ENCODE results near the gene CWC15.
"Not testable (repeated sequence)": the region's sequence is repeated elsewhere in the genome, so short reads cannot be mapped to it uniquely, and the experiment has no call there.

Gene CWC15

DNA sequence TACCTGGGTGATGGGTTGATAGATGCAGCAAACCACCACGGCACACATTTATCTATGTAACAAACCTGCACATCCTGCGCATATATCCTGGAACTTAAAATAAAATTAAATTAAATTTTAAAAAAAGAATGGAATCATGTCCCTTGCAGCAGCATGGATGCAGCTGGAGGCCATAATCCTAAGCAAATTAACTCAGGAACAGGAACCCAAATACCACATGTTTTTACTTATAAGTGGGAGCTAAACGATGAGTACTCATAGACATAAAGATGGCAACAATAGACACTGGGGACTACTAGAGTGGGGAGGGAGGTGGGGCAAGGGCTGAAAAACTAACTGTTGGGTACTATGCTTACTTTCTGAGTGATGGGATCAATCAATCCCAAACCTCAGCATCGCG, 40.9 kb downstream of the CWC15 start:
- no peak for DNase-seq (ENCODE audit: low spot score)
- in situ Hi-C loops (cut with MboI; ENCODE audit: low sequenced_read_pairs, unreplicated experiment): no loop called here
- TF ChIP-seq, protein P1, sequence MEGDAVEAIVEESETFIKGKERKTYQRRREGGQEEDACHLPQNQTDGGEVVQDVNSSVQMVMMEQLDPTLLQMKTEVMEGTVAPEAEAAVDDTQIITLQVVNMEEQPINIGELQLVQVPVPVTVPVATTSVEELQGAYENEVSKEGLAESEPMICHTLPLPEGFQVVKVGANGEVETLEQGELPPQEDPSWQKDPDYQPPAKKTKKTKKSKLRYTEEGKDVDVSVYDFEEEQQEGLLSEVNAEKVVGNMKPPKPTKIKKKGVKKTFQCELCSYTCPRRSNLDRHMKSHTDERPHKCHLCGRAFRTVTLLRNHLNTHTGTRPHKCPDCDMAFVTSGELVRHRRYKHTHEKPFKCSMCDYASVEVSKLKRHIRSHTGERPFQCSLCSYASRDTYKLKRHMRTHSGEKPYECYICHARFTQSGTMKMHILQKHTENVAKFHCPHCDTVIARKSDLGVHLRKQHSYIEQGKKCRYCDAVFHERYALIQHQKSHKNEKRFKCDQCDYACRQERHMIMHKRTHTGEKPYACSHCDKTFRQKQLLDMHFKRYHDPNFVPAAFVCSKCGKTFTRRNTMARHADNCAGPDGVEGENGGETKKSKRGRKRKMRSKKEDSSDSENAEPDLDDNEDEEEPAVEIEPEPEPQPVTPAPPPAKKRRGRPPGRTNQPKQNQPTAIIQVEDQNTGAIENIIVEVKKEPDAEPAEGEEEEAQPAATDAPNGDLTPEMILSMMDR (IDR thresholded peaks at IDR 0.05; ENCODE audit: borderline replicate concordance, control extremely low read depth, extremely low read depth, insufficient read depth, missing control alignments): no peak

DNA sequence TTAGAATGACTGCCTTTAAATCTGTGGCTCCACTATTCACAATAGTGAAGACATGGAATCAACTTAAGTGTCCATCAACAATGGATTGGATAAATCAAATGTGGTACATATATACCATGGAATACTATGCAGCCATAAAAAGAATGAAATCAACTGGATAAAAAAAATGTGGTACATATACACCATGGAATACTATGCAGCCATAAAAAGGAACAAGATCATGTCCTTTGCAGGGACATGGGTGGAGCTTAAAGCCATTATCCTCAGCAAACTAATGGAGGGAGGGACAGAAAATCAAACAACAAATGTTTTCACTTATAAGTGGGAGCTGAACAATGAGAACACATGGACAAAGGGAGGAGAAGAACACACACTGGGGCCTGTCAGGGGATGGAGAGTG, 41.3 kb downstream of the CWC15 start:
- DNase-seq (ENCODE audit: low spot score); in situ Hi-C loops (cut with MboI; ENCODE audit: low sequenced_read_pairs, unreplicated experiment): not testable (repeated sequence)

DNA sequence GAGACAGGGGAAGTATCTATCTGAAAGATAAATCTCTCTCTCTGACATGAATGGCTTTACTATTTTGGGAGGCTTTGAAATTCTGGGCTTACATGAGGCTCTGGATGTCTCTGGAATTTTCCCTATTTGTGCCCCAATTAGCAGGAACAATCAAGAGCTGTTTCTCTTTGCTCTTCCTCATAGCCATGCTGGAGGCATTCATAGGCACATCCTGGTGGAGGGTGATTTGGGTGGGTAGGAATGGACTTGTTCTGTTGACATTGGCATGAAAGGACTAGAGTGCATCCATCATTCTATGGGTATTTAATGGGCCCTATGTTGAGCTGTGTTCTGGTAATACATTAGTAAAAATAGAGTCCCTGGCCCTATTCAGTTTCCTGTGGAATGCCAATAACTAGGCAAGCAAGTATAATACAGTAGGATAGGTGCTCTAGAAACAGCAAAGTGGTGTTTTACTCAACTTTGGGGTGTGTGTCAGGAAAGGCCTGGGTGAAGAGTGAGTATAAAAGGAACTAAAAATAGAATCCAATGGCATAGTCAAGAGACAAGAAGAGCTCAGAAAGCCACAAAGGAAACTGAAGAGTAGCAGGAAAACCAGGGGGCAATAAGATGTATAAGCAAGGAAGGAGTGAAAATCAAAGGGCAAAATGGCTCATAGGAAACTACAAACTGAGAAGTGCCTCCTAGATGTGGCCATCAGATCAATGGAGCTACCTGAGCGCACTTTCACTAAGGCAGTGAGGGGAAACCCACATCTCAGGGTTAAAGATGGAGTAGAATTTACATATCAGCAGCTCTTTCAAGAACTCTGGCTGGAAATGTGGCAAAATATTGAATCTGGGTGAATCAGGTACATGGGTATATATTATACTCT, 45.0 kb downstream of the CWC15 start:
- TF ChIP-seq, protein P1 (IDR thresholded peaks at IDR 0.05; ENCODE audit: borderline replicate concordance, control extremely low read depth, extremely low read depth, insufficient read depth, missing control alignments): no peak
- no peak for DNase-seq (ENCODE audit: low spot score)
- in situ Hi-C loops (cut with MboI; ENCODE audit: low sequenced_read_pairs, unreplicated experiment): no loop called here

DNA sequence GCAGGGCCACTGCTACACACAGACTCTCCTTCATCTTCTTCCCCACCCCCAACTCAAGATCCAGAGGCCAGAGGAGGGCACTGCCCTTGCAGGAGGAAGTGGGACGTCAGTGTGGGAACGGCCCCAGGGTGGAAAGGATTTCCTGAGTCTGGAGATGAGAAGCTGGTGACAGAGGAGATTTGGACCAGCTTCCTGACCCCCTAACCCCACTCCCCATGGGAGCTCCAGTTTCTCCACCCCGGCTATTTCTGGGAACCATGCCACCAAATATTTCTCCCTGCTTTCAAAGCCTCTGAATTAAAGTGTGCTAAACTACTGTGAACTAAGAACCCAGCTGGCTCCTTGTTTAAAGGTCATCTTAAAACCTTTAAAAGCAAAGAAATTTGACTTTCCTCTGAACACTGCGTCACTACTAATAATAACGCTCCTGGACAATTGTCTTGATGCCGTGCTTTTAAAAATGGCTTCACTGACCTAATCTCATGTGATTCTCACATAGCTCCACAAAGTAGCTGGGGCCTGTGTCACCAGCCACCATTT, 46.6 kb downstream of the CWC15 start:
- no peak for DNase-seq (ENCODE audit: low spot score)
- TF ChIP-seq, protein P1 (IDR thresholded peaks at IDR 0.05; ENCODE audit: borderline replicate concordance, control extremely low read depth, extremely low read depth, insufficient read depth, missing control alignments): no peak

DNA sequence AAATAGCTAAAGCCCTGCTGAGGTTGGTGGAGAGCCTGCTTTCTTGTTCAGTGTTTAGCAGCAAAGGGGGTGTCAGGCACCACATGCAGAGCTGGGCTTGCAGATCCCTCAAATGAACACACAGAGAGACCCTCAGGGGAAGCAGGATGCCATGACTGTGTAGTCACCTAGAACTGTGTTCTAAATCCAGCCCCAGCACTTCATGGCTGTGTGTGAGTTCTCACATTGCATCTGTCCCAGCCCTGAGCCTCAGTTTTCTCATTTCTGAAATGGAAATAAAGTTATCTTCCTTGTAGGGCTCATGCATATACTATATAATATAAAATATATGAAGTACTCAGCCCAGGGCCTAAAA, 47.1 kb downstream of the CWC15 start:
- DNase-seq (ENCODE audit: low spot score): no peak
- TF ChIP-seq, protein P1 (IDR thresholded peaks at IDR 0.05; ENCODE audit: borderline replicate concordance, control extremely low read depth, extremely low read depth, insufficient read depth, missing control alignments): no peak
- in situ Hi-C loops (cut with MboI; ENCODE audit: low sequenced_read_pairs, unreplicated experiment): no loop called here

More for the DNA sequence above, 46.6 kb downstream of the CWC15 start:
- in situ Hi-C loops (cut with MboI; ENCODE audit: low sequenced_read_pairs, unreplicated experiment): no loop called here

DNA sequence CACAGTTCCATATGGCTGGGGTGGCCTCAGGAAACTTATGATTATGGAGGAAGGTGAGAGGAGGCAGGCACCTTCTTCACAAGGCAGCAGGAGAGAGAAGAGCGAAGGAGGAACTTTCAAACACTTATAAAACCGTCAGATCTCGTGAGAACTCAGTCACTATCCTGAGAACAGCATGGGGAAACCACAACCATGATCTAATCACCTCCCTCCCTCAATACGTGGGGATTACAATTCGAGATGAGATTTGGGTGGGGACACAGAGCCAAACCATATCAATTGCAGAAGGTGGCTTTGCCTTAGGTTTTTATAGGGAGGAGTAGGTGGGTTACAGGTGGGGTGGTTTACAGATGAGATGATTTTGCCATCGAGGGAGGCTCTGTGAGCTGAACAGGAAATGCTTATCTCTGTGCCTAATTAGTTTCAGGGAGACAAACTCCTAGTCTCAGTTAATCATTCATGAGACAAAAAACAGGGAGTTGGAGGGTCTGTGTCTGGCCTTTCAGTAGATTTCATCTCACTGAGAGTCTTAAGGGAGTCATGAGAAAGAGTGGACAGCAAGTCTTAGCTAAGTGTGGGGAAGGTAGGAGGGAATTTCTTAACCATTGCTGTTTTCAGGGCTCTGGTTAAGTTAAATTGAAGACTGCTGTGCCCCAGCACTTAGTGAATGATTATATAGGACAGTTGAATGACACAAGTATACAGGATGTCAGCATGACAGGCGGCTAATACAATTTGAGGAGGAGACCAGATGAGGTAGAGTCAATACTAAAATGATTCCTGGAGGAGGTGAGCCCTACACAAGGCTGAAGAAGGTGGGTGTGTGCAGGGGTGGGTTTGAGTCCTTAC, 47.7 kb downstream of the CWC15 start:
- in situ Hi-C loops (cut with MboI; ENCODE audit: low sequenced_read_pairs, unreplicated experiment): no loop called here
- DNase-seq (ENCODE audit: low spot score): no peak
- TF ChIP-seq, protein P1 (IDR thresholded peaks at IDR 0.05; ENCODE audit: borderline replicate concordance, control extremely low read depth, extremely low read depth, insufficient read depth, missing control alignments): no peak
